GM18909 (cell line): ENCODE measurements around the gene TAF5L.
"Not testable (repeated sequence)": the region's sequence is repeated elsewhere in the genome, so short reads cannot be mapped to it uniquely, and the experiment has no call there.

Experiments used
- ATAC-seq: cut with Tn5 transposase; IDR thresholded peaks from one replicate; pipeline ENCODE4 v1.9.1; 2021; ENCODE audit warnings: mild to moderate bottlenecking; ENCODE audit not compliant: unreplicated experiment, poor library complexity

TAF5L gene

GRCh38 chr1:229574679-229575442, 51.1 kb downstream of the TAF5L start:
- no peak for ATAC-seq

- ATAC-seq = no peak
Measured at GRCh38 chr1:229572286-229572685, 53.6 kb downstream of the TAF5L start.

DNA sequence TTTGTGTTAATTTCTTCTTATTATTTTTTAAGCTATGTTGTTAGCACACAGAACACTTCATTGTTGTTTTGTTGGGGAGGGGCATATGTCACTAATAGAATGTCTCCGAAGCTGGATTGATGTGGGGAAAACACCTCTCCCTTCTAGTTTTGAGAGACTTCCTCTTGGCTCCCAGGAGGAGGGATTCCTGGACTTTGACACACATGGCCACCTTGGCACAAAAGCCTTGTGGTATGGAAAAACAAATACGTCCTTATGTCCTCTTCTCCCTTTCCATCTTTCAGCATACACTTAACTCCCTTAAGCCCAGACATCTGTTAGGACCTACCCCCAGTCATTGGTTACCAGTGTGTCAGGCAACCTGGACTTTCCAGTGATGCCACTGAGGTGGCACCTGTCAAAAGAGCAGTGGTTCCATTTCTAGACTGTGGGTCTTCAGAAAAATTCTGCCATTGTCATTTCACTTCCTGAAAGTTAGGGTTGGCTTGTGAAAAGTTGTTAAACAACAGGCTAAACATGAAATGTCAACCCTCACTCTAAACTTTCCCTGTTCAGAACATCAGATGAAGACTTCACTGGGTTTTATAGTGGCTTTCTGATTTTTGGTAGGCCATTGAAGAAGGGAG, 54.9 kb downstream of the TAF5L start:
- no peak for ATAC-seq

DNA sequence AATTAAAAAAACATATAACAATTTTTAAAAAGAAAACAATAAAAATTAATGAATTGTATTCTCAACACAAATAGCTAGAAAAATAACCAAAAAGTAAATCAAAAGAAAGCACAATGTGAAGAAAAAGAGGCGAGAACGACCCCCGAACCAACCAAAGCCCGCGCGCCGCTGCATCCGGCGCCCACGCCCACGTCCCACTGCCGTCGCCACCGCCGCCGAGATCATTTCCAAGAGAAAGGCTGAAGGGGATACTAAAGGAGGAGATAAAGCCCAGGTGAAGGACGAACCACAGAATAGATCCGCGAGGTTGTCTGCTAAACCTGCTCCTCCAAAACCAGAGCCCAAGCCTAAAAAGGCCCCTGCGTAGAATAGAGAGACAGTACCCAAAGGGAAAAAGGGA, 55.6 kb downstream of the TAF5L start:
- no peak for ATAC-seq

DNA sequence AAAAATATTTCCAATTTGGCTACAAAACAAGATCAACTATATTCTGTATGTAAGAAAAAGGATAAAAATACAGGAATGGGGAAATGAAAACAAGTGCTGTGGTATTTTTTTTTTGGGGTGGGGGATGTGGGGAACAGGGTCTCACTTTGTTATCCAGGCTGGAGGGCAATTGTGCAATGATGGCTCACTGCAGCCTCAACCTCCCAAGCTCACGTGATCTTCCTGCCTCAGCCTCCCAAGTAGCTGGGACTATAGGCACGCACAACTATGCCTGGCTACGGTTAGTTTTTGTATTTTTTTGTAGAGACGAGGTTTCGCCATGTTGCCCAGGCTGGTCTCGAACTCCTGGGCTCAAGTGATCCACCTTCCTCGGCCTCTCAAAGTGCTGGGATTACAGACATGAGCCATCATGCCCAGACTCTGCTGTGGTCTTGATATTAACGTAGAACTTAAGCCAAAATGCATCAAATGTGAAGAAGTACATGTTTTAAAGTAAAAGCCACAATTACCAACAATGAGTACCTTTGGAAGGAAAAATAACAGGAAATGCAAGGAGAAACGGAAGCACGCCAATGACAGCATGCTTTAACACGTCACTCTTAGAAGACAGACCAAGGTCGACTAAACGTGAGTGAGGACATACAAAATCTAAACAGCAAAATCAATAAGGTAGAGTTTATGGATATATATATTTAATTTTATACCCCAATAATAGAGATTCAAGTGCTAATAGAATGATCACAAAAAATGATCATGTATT, 58.6 kb downstream of the TAF5L start:
- no peak for ATAC-seq

GRCh38 chr1:229563701-229564100, 62.2 kb downstream of the TAF5L start:
- no peak for ATAC-seq

- ATAC-seq = no peak
Measured at GRCh38 chr1:229563241-229563640, 62.7 kb downstream of the TAF5L start.

DNA sequence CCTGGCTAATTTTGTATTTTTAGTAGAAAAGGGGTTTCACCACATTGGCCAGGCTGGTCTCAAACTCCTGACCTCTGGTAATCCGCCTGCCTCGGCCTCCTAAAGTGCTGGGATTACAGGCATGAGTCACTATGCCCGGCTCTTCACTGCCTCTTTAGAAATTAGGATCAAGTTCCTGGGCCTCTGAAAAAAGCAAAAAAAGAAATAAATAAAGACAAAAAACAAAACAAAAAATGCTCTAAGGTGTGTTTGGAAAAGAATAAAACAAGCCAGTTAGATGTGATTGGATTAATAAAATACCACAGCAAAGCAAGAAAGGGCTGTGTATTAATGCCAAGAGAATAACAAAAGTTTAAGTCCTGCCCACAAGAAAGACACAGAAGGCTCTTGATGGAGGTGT, 63.2 kb downstream of the TAF5L start:
- no peak for ATAC-seq

- no peak for ATAC-seq
Measured at GRCh38 chr1:229561141-229561540, 64.8 kb downstream of the TAF5L start.

- ATAC-seq = not testable (repeated sequence)
Measured at GRCh38 chr1:229560124-229560523, 65.8 kb downstream of the TAF5L start.

- ATAC-seq = not testable (repeated sequence)
Measured at GRCh38 chr1:229559336-229559801, 66.6 kb downstream of the TAF5L start.

DNA sequence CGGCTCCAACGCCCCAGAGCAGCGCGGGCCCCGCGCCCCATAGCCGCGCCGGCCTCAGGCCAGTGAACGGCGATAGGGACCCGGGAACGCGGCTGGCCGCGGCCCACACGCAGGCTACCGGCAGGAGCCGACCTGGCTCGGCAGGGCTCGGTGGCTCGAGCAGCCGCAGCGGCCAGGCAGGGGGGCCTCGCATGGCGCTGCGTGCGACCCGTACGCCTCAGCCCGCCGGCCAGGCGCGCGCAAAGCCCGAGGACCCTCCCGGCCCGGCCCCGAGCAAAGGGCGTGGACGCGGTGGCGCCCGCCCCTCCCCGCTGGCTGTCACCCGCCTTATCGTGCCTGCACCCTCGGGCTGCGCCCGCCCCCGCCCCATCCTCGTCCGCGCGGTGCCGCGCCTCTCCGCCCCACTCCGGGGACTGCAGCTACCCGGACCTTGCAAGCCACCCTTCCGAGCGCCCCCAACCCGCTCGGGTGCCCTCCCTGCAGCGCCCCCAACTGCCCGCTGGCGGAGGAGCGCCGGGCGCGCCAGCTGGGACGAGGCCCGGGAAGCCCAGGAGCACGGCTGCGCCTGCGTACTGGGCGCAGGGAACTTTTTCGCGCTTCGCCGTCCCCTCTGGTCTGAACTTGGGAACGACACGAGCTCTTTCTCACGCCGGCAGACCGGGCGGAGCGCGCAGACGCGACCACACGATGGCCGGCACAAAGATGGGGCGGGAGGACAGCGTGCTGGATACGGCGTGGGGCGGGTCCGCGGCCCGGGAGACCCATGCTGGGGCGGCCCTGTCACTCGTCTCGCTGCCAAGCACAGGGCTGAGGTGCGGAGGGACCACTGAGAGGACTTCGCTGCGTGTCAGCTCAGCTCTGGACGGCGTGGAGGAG, 67.2 kb downstream of the TAF5L start, which contains the start of gene ABCB10:
Gene ABCB10 (minus strand): TSS at position 248 of the 876 bp plus-strand sequence. CDS start 55 bp downstream, at position 193.
- ATAC-seq = peak; percentile 79

DNA sequence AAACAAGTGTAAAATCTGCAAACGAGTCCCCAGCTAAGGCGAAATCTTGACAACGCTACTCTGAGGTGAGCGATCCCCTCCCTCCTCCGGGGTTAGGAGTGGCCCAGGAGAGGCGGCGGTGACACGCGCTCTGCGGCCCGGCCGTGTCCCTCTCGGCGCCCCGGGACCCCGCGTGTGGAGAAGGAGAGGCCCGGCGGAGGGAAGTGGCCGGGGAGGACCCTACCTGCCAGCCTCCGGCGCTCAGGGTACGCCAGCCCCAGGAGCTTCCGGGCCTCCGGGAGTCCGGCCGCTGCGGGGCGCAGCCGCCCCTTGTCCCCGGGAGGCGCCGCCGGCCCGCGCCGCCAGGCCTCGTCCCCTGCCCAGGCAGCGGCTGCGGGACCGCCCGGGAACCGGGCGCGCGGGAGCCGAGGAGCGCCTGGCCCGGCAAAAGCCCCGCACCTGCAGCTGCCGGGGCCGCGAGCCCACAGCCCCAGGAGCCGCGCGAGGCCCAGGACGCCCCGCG, 68.0 kb downstream of the TAF5L start:
- peak; percentile 36 for ATAC-seq

GRCh38 chr1:229557200-229557850, 68.6 kb downstream of the TAF5L start:
- ATAC-seq = no peak

- ATAC-seq = no peak
Measured at GRCh38 chr1:229554886-229555621, 70.9 kb downstream of the TAF5L start.

DNA sequence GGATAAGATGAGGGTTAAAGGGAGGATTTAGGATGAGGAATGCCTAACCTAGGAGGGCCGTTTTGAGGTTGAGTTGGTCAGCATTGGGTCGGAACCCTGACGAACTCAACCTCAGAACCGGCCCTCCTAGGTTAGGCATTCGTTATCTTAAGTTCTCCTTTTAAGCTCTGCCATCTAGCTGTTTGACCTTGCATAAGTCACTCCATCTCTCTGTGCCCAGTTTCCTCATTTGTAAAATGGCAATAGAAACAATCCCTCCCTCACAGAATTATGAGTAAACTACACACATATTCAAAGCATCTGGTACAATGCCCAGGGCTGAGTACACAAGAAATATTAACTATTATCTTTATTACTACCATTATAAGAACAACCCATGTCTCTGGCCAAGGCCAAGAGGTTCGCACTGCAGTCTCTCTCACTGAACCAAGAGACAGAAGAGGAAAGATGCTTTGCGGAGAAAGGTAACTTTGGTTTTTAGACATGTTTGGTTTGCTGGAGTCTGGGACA, 72.2 kb downstream of the TAF5L start:
- ATAC-seq = no peak

DNA sequence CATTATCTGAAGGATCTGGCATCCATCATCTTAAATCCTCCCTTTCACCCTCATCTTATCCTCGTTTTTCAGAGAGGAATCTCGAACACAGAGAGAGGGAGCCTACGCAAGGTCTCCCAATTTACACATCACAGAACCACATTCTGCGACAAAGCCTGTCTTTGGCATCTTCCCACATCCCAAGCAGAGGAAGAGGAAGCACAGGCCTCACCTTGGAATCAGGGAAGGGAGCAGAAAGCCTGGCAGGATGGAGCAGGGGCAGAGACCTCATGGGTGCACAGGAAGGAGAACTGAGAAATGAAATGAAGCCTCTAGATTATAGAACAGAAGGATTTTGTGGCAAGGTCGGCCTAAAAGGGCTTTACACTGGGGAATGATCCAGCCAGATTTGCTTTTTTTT, 73.2 kb downstream of the TAF5L start:
- no peak for ATAC-seq

DNA sequence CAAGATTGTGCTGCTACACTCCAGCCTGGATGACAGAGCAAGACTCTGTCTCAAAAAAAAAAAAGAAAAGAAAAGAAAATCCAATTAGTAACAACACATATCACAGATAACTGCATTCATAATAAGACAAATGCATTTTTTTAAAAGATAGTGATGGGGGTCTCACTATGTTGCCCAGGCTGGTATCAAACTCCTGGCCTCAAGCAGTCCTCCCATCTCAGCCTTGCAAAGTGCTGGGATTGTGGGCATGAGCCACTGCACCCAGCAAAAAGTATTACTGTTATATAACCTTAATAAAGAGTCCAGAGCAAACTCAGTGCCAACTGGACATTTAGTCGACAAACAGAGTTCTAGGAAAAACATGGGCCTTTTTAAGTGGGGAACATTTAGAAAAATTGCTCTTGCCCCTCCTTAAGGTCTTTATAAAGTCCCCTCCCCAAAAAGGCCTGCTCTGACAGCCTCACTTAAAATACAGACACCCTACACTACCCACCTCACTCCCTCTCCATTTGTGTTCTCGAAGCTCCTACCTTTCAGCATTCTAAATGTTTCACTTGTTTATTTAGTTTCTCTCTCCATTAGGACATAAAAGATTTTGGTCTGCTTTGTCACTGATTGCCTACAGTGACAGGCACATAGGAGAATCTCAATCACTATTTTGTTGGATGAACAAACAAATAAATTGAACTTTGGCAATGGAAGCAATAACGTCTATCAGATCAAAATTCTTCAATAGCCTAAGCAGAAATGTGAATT, 74.9 kb downstream of the TAF5L start:
- no peak for ATAC-seq
